Prostate gland (tissue), 2 donors: ENCODE data around the gene FREM2. TPM values are rescaled to one million over a fixed set of nuclear protein-coding genes. Genes with fewer than 3 reads are reported as not detected.

Experiments used
- DNase-seq: peaks from one replicate; pipeline ENCODE4 v3.0.0-alpha.2; 2019; ENCODE audit warnings: low spot score
- H3K27ac ChIP-seq, 2 donors: fragments of 200-600 bp; sonication (generic); 2 replicates each; pipeline ENCODE4 v1.5.1; 2017 to 2019
- H3K27me3 ChIP-seq: fragments of 200-600 bp; sonication (generic); replicated peaks from 2 replicates; pipeline ENCODE4 v1.5.1; 2019; ENCODE audit not compliant: insufficient read depth
- H3K36me3 ChIP-seq, 2 donors: fragments of 200-600 bp; sonication (generic); 1 replicate in 1 of 2; 2 replicates in 1 of 2; pipeline versions ENCODE4 v1.5.1 to v1.8.1; 2017 to 2019
- H3K4me1 ChIP-seq: fragments of 200-600 bp; sonication (generic); replicated peaks from 2 replicates; pipeline ENCODE4 v1.5.1; 2019
- H3K4me3 ChIP-seq, 2 donors: fragments of 200-600 bp; sonication (generic); 2 replicates each; pipeline ENCODE4 v1.5.1; 2017 to 2019
- H3K9me3 ChIP-seq: fragments of 200-600 bp; sonication (generic); 2 replicates; pipeline ENCODE4 v1.5.1; 2017
- CTCF ChIP-seq, 4 experiments: fragments of 200-600 bp in 2 of 4; fragments of 450-650 bp in 2 of 4; sonication (generic) in 2 of 4; IDR thresholded peaks; 1 replicate in 3 of 4; 2 replicates in 1 of 4; pipeline ENCODE4 v1.5.1; 2016 to 2019; ENCODE audit warnings: antibody characterized with exemption in 4 of 4, mild to moderate bottlenecking in 2 of 4, moderate library complexity in 2 of 4
- POLR2A ChIP-seq: fragments of 450-650 bp; IDR thresholded peaks from one replicate; pipeline ENCODE4 v1.6.1; 2016; ENCODE audit warnings: antibody characterized with exemption, mild to moderate bottlenecking
- POLR2AphosphoS5 ChIP-seq: sonication (generic); formaldehyde crosslinking; IDR thresholded peaks from one replicate; pipeline ENCODE4 v1.6.1; 2017; ENCODE audit warnings: antibody characterized with exemption
- WGBS: methylation state at CpG from one replicate; pipeline ENCODE4 v1.1.5; 2018; 5-methylcytosine and 5-hydroxymethylcytosine counted together
- intact Hi-C: fragments of 100-400 bp; cut with DNase I; formaldehyde crosslinking; loops from one replicate; pipeline ENCODE4 v1.14.2; 2022
- total RNA-seq, 2 donors: library from RNA; depleted of rRNA; stranded (reverse); fragments of >200 nt; gene quantifications; one replicate each; pipeline ENCODE4 v1.1.0, GENCODE V29; 2016

The FREM2 gene
- total RNA-seq, 2 donors from 2014 or later = 3.1 to 5.9 TPM

GRCh38 chr13:38703255-38703654, 16.4 kb downstream of the FREM2 start:
- Histone ChIP-seq H3K9me3 (no peaks in the 10 kb centered on the region), H3K27me3 (no peaks in the 10 kb centered on the region), H3K27ac (no peak overlapping the region), H3K4me3 (no peak overlapping the region), H3K4me1 (no peaks in the 10 kb centered on the region), H3K36me3 (no peaks in the 10 kb centered on the region)
- intact Hi-C loops = no loop called here
- DNase-seq = no peak
- TF ChIP-seq CTCF (IDR thresholded peaks at IDR 0.05) (no peak), POLR2A (no peak), POLR2AphosphoS5 (no peak)
- 84% methylated on average over 1 of the region's 1 CpG for WGBS

GRCh38 chr13:38705365-38705764, 18.5 kb downstream of the FREM2 start:
- no peak for DNase-seq
- H3K4me3 ChIP-seq = no peak overlapping the region
- H3K9me3 ChIP-seq = no peaks in the 10 kb centered on the region

GRCh38 chr13:38707460-38707859, 20.6 kb downstream of the FREM2 start:
- H3K27ac ChIP-seq = no peak overlapping the region
- no peaks in the 10 kb centered on the region for H3K27me3 ChIP-seq
- DNase-seq = no peak
- no peak overlapping the region for H3K4me3 ChIP-seq
- H3K9me3 ChIP-seq = no peaks in the 10 kb centered on the region
- no peak for TF ChIP-seq CTCF (IDR thresholded peaks at IDR 0.05)
- no peak for TF ChIP-seq POLR2A
- no peak for TF ChIP-seq POLR2AphosphoS5
- H3K4me1 ChIP-seq = no peaks in the 10 kb centered on the region
- 79% methylated on average over 3 of the region's 3 CpGs for WGBS
- intact Hi-C loops = no loop called here
- no peaks in the 10 kb centered on the region for H3K36me3 ChIP-seq

More at GRCh38 chr13:38705365-38705764, 18.5 kb downstream of the FREM2 start:
- TF ChIP-seq CTCF (IDR thresholded peaks at IDR 0.05) (no peak), POLR2A (no peak), POLR2AphosphoS5 (no peak)
- no peaks in the 10 kb centered on the region for H3K36me3 ChIP-seq
- no peaks in the 10 kb centered on the region for H3K27me3 ChIP-seq
- 33% methylated on average over 5 of the region's 5 CpGs for WGBS
- intact Hi-C loops = no loop called here
- no peak overlapping the region for H3K27ac ChIP-seq
- no peaks in the 10 kb centered on the region for H3K4me1 ChIP-seq

- Histone ChIP-seq H3K9me3 (no peaks in the 10 kb centered on the region), H3K4me3 (no peak overlapping the region), H3K4me1 (no peaks in the 10 kb centered on the region), H3K27ac (no peak overlapping the region), H3K36me3 (no peaks in the 10 kb centered on the region), H3K27me3 (no peaks in the 10 kb centered on the region)
- intact Hi-C loops = no loop called here
- DNase-seq = no peak
- TF ChIP-seq POLR2A (no peak), CTCF (IDR thresholded peaks at IDR 0.05) (no peak), POLR2AphosphoS5 (no peak)
- WGBS = 85% methylated on average over 2 of the region's 2 CpGs
Observed at GRCh38 chr13:38713046-38713445, 26.2 kb downstream of the FREM2 start.

GRCh38 chr13:38718374-38718773, 31.5 kb downstream of the FREM2 start:
- TF ChIP-seq POLR2A = no peak
- no peak for TF ChIP-seq POLR2AphosphoS5
- intact Hi-C loops = no loop called here
- Histone ChIP-seq H3K36me3 (no peaks in the 10 kb centered on the region), H3K4me1 (no peaks in the 10 kb centered on the region), H3K4me3 (no peak overlapping the region), H3K27me3 (no peaks in the 10 kb centered on the region), H3K9me3 (no peaks in the 10 kb centered on the region), H3K27ac (no peak overlapping the region)
- 91% methylated on average over 4 of the region's 4 CpGs for WGBS
- no peak for DNase-seq
